ENCODE results near the gene MYB. TPM values are rescaled to one million over a fixed set of nuclear protein-coding genes. Genes with fewer than 3 reads are reported as not detected.

MYB gene
- total and polyA plus RNA-seq, 12 donors: 0.14 to 11.8 (median 0.74) TPM

DNA sequence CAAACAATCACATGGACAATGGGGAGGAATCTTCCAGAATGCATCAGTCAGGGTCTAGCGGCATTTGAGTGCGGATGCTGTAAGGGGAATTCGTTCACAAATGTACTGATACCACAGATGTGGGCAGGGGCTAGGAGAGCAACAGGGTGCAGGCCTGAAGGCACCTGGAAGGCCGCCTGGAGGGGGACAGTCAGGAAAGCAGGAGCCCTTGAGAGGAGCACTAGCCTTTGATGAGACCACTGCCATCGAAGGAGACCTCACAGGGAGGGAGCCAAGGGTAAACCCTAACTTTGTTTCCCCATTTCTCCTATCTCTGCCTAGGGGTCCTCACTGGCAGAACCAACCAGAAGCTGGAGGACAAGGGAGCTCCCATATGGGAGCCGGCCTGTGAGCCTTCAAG lies 38.2 kb downstream of the MYB start:
- Histone ChIP-seq H3K36me3 (replicated peaks in 1 of 2) (no peaks in the 10 kb centered on the region), H3K9me3 (replicated peaks in 1 of 3) (no peaks in the 10 kb centered on the region), H3K27ac (no peak overlapping the region), H3K27me3 (no peaks in the 10 kb centered on the region), H3K4me3 (no peak overlapping the region), H3K4me1 (replicated peaks in 1 of 2) (no peaks in the 10 kb centered on the region)
- TF ChIP-seq, protein P1, sequence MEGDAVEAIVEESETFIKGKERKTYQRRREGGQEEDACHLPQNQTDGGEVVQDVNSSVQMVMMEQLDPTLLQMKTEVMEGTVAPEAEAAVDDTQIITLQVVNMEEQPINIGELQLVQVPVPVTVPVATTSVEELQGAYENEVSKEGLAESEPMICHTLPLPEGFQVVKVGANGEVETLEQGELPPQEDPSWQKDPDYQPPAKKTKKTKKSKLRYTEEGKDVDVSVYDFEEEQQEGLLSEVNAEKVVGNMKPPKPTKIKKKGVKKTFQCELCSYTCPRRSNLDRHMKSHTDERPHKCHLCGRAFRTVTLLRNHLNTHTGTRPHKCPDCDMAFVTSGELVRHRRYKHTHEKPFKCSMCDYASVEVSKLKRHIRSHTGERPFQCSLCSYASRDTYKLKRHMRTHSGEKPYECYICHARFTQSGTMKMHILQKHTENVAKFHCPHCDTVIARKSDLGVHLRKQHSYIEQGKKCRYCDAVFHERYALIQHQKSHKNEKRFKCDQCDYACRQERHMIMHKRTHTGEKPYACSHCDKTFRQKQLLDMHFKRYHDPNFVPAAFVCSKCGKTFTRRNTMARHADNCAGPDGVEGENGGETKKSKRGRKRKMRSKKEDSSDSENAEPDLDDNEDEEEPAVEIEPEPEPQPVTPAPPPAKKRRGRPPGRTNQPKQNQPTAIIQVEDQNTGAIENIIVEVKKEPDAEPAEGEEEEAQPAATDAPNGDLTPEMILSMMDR (IDR thresholded peaks at IDR 0.05): no peak
- no peak for TF ChIP-seq POLR2A (IDR thresholded peaks at IDR 0.05)
- intact Hi-C loops (cut with DNase I): no loop called here
- 93 to 96% (median 95%) methylated on average over 6 of the region's 6 CpGs for WGBS, 4 donors
- DNase-seq: no peak

- no peaks in the 10 kb centered on the region for H3K27me3 ChIP-seq
- no peak for DNase-seq
- no peak for TF ChIP-seq POLR2A (IDR thresholded peaks at IDR 0.05)
- TF ChIP-seq, protein P1 (IDR thresholded peaks at IDR 0.05): no peak
- no peaks in the 10 kb centered on the region for H3K9me3 ChIP-seq (replicated peaks in 1 of 3)
- intact Hi-C loops (cut with DNase I): no loop called here
- no peak overlapping the region for H3K27ac ChIP-seq
- H3K4me3 ChIP-seq: no peak overlapping the region
- H3K4me1 ChIP-seq (replicated peaks in 1 of 2): no peaks in the 10 kb centered on the region
- no peaks in the 10 kb centered on the region for H3K36me3 ChIP-seq (replicated peaks in 1 of 2)
- WGBS, 4 donors: 90 to 94% (median 93%) methylated on average over 3 of the region's 3 CpGs
Observed at GRCh38 chr6:135221042-135221441, 39.9 kb downstream of the MYB start.

DNA sequence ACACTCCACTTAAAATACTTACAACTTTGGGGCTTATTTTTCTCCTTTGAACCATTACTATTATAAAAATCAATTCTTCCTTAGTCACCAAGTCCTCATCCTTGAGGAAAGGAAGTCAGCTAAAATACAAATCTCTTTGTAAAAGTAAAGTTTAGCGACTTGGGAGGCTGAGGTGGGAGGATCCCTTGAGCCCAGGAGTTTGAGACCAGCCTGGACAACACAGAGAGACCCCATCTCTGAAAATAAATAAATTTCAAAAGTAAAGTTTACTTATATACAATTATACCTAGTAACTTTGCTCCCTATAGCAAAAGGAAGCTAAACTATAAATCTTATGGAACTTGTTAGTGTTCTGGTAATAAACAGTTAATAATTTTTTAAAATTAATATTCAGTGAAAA lies 40.4 kb downstream of the MYB start:
- no peak for DNase-seq
- H3K27ac ChIP-seq: no peak overlapping the region
- no peaks in the 10 kb centered on the region for H3K36me3 ChIP-seq (replicated peaks in 1 of 2)
- no peaks in the 10 kb centered on the region for H3K27me3 ChIP-seq
- TF ChIP-seq, protein P1 (IDR thresholded peaks at IDR 0.05): no peak
- TF ChIP-seq POLR2A (IDR thresholded peaks at IDR 0.05): no peak
- 71 to 90% (median 84%) methylated on average over 1 of the region's 1 CpG for WGBS, 4 donors
- H3K4me3 ChIP-seq: no peak overlapping the region
- intact Hi-C loops (cut with DNase I): no loop called here
- H3K4me1 ChIP-seq (replicated peaks in 1 of 2): no peaks in the 10 kb centered on the region
- no peaks in the 10 kb centered on the region for H3K9me3 ChIP-seq (replicated peaks in 1 of 3)

DNA sequence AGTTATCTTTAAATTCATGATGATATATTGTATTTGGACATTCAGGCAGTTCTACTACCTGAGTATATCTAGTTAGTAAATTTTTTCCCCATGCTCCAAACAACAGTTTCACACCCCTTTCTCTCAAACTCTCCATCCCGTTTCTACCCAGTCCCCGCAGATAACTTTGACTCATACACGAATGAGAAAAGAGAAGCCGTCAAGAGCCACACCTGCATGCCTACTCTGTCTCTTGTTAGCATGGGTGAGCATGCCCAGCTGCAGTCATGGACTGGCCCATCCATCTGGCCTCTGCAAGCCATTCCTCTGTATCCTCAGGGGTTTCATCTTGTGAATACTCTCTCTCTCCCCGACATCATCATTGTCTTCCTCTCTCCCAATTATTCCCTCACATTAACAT lies 41.5 kb downstream of the MYB start:
- Histone ChIP-seq H3K27me3 (no peaks in the 10 kb centered on the region), H3K27ac (no peak overlapping the region), H3K9me3 (replicated peaks in 1 of 3) (no peaks in the 10 kb centered on the region), H3K4me1 (replicated peaks in 1 of 2) (no peaks in the 10 kb centered on the region), H3K4me3 (no peak overlapping the region), H3K36me3 (replicated peaks in 1 of 2) (no peaks in the 10 kb centered on the region)
- intact Hi-C loops (cut with DNase I): no loop called here
- TF ChIP-seq POLR2A (IDR thresholded peaks at IDR 0.05): no peak
- TF ChIP-seq, protein P1 (IDR thresholded peaks at IDR 0.05): no peak
- DNase-seq: no peak
- WGBS, 4 donors: 84 to 97% (median 91%) methylated on average over 5 of the region's 5 CpGs
